ENCODE results near the gene LMCD1.

The LMCD1 gene, protein sequence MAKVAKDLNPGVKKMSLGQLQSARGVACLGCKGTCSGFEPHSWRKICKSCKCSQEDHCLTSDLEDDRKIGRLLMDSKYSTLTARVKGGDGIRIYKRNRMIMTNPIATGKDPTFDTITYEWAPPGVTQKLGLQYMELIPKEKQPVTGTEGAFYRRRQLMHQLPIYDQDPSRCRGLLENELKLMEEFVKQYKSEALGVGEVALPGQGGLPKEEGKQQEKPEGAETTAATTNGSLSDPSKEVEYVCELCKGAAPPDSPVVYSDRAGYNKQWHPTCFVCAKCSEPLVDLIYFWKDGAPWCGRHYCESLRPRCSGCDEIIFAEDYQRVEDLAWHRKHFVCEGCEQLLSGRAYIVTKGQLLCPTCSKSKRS

GRCh38 chr3:8501371-8502131, at the start of gene LMCD1:
TSS of gene LMCD1 (plus strand) at chr3:8501823. CDS start at chr3:8501939, 116 bp downstream.
- peak; percentile 96 for DNase-seq (ENCODE audit: low spot score)

- no peak for DNase-seq (ENCODE audit: low spot score)
These were observed 49.5 kb upstream of the LMCD1 start for GRCh38 chr3:8452112-8452511.

GRCh38 chr3:8453153-8453552, 48.5 kb upstream of the LMCD1 start:
- no peak for DNase-seq (ENCODE audit: low spot score)

GRCh38 chr3:8455526-8456411, 45.9 kb upstream of the LMCD1 start:
- DNase-seq (ENCODE audit: low spot score), result no peak

GRCh38 chr3:8456412-8456811, 45.2 kb upstream of the LMCD1 start:
- DNase-seq (ENCODE audit: low spot score), result no peak

- DNase-seq (ENCODE audit: low spot score), result no peak
These were observed 44.6 kb upstream of the LMCD1 start for GRCh38 chr3:8457039-8457438.

- DNase-seq (ENCODE audit: low spot score), result no peak
These were observed 43.4 kb upstream of the LMCD1 start for GRCh38 chr3:8458238-8458661.

DNA sequence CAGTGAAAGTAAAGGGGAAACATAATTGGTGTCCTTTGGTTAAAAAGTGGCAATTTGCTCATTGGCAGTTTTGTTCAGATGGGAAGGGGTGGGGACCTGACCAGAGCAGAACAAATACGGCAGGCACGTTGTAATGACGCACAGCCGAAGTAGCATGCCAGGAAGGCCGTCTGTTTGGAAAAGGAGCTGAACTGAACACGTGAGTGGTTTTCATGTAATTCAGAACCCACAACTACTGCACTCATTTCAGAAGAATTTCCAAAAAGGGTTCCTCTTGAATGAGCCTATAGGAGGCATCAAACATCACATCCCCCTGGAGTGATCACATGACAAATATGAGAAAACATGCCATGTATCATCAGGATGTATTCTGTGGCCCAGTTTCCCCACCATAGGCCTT, 42.9 kb upstream of the LMCD1 start:
- DNase-seq (ENCODE audit: low spot score), result no peak

DNA sequence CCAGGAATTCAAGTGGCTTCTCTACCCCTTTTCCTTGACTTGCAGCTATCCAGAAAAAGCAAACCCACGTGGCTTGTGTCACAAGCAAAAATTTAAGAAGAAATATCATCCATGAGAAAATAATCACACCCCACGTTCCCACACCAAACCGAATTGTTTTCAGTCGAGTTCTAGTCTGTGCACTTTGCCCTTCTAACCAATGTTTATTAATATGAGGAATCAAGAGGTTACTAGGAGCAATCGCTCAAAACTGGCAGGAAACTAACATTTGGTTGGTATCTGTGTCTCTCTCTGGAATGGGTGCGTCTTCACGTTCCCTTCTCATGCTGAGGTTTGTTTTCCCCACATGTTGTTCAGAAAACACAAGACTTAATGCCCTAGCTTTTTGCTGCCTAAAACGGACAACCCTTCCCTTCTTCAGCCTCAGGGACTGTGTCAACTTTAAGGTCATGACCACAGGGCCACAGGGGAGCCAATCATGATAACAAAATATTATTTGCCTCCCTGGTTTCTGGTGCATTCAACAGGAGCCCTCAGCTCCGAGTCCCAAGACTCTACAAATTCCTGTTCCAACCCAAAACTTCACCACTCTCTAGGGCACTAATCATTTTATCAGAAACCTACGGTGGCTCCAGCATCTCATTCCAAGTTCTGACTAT, 41.4 kb upstream of the LMCD1 start:
- DNase-seq (ENCODE audit: low spot score), result no peak

DNA sequence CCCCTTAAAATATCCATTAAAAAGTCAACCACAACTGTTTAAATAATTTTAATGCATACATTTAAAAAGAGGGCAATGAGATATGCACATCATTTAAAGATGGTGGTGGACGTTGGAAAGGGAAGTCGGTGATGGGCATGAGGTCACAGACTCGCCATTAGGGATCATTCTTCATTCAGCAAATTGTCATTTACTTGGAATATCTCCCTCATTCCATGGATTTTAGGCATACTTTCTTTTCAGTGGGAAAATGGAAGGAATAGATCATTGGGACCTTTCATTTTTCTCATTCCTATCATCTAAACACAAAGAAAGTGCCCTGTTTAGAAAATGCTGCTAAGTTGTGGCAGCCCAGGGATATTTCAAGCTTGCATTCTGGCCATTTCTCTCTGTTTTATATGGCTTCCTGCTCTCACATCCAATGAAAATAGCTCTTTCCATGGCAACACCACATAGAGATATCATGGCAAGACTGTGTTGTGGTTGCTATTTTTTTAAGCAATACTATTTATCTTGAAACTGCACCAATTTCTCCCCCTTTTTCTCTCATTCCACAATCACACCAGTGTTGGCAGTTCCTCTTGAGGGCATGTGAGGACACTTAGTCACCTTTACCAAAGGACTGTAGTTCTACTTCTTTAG, 40.7 kb upstream of the LMCD1 start:
- no peak for DNase-seq (ENCODE audit: low spot score)

DNA sequence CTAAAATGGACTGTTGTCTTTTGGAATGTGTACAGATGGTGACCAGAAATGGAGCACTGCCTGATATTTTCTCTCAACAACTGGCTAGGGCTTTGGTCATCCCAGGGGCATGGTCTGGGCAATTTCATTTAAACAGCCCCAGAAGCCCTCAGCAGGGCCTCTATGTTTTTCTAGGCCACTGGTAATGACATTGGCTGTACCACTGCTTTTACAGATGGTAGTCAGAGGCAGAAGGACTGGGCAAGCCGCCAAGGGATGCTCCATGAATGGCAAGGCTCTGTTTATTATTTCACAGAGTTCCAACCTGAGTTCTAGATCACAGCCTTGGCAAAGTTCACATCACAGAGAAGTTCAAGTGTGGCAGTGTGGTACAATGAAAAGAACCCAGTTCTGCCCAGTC, 37.0 kb upstream of the LMCD1 start:
- no peak for DNase-seq (ENCODE audit: low spot score)

GRCh38 chr3:8466526-8466925, 35.1 kb upstream of the LMCD1 start:
- DNase-seq (ENCODE audit: low spot score), result no peak

DNA sequence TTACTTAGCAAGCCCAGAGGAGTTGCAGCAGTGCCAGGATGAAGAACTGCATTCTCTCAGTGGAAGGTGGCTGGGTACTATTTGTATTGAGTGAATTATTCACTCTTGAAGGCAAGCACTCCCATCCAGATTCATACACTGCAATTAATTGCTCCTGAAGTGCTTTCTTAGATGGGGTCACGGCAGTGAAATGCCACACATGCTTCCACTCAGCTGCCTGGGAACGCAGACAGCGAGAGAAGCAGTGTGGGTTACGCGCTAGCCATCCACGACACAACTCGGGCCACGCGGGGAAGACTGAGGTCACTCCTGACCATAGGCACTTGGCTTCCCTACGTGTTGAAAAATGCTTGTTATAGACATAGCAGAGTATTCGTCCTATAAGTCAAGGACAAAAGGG, 30.8 kb upstream of the LMCD1 start:
- DNase-seq (ENCODE audit: low spot score), result no peak

DNA sequence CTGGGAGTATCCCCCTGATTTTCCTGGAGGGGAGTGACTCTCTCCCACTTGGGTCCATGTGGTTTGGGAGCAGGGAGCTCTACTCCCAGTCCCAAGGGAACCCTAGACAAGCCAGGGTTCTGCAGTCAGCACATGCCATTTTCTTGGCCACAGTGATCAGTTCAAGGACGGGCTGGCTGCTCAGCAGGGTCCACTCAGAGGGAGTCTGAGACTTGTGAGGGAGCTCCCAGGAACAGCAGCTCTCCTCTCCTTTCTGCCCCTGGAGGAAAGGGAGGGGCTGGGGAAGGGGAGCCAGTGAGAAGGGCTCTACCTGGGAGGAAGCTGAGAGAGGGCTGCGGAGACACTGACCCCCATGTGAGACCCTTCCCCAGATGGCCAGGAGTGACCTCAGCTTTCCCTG, 29.1 kb upstream of the LMCD1 start:
- no peak for DNase-seq (ENCODE audit: low spot score)

DNA sequence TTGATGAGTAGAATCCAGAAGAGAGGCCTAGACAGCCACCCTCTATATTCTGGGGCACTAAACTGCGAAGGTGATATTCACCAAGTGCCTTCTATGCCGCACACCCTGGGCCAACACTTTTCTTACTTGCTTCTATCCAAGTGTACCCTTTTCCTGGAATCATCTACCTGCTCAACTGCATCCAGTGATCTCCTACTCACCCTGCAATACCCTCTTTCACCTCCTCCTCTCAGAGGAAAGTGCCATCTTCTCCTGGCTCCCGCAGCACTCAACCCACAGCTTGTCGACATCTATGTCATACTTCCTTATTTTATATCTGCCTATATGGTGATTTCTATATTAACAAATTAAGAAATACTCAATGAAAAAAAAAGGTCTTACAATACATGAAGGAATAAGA, 28.6 kb upstream of the LMCD1 start:
- DNase-seq (ENCODE audit: low spot score), result no peak

DNA sequence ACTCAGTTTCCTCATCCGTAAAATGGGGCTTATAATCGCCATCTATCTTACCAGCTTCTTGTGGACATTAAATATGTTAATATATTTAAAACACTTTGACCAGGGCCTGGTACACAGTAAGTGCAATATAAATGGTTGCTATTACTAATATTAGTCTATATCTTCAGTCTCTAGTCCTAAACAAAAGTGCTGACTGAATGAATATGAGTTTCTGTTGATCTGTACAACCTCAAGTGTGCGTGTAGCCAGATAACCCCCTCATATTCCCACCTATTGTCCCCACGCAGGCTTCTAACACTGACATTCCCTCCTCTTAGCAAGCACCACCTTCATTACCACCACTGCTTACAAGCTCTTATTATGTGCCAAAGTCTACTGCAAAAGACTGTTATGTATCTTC, 27.6 kb upstream of the LMCD1 start:
- no peak for DNase-seq (ENCODE audit: low spot score)

DNA sequence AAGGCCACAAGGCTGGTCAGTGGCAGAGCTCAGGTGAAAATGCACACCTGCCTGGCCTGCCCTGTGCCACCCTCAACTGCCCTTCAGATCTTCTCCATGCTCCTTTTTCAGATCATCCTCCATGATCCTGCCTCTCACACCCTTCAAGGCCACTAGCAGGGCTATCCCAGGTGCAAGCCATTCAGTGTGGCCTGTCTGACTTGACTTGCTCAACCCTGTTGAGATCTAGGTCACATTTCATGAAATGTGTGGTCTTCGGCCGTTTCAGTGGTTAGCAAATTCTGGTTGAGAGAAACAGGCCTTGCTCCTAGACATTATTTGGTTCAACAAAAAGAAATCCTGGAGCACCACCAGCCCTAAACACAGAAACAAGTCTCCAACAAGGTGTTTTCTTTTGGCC, 26.6 kb upstream of the LMCD1 start:
- DNase-seq (ENCODE audit: low spot score), result no peak

- no peak for DNase-seq (ENCODE audit: low spot score)
These were observed 20.9 kb upstream of the LMCD1 start for GRCh38 chr3:8480699-8481098.

- no peak for DNase-seq (ENCODE audit: low spot score)
These were observed 20.2 kb upstream of the LMCD1 start for GRCh38 chr3:8481380-8481779.

DNA sequence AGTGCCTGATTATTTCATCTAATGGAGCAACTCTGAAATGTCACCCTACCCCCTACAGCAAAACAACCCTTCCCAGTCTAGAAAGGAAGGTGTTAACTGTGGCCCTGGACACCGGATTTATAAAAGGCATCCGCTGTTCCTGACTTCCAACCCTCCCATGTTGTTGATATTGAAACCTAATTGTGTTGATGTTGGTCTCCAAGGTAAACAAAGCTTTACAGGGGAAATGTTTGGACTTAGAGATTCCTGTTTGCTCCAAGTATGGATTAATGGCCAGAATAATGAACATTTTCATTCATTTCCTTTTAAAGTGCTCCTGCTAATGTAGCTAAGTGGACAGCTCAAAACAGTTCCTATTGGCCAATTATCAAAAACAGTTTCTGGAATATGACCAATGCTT, 19.4 kb upstream of the LMCD1 start:
- DNase-seq (ENCODE audit: low spot score), result no peak

- DNase-seq (ENCODE audit: low spot score), result no peak
These were observed 18.5 kb upstream of the LMCD1 start for GRCh38 chr3:8482960-8483665.
